GM12864 (cell line): ENCODE results near the gene LYG2.
"Not testable (repeated sequence)": the region's sequence is repeated elsewhere in the genome, so short reads cannot be mapped to it uniquely, and the experiment has no call there.

Source experiments
- DNase-seq: peaks from one replicate; pipeline ENCODE4 v3.0.0-alpha.2; 2011; ENCODE audit warnings: low read depth
- H3K4me3 ChIP-seq: 2 replicates; pipeline ENCODE4 v1.5.1; 2011; ENCODE audit warnings: mild to moderate bottlenecking, low read depth, low read length, control low read depth
- TF ChIP-seq, protein P1 (sequence below): IDR thresholded peaks from 2 replicates; pipeline ENCODE4 v1.5.1; 2011; ENCODE audit warnings: low read depth, mild to moderate bottlenecking, moderate library complexity, low read length, control low read depth, inconsistent platforms; ENCODE audit errors: missing control alignments

The LYG2 gene, protein sequence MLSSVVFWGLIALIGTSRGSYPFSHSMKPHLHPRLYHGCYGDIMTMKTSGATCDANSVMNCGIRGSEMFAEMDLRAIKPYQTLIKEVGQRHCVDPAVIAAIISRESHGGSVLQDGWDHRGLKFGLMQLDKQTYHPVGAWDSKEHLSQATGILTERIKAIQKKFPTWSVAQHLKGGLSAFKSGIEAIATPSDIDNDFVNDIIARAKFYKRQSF

DNA sequence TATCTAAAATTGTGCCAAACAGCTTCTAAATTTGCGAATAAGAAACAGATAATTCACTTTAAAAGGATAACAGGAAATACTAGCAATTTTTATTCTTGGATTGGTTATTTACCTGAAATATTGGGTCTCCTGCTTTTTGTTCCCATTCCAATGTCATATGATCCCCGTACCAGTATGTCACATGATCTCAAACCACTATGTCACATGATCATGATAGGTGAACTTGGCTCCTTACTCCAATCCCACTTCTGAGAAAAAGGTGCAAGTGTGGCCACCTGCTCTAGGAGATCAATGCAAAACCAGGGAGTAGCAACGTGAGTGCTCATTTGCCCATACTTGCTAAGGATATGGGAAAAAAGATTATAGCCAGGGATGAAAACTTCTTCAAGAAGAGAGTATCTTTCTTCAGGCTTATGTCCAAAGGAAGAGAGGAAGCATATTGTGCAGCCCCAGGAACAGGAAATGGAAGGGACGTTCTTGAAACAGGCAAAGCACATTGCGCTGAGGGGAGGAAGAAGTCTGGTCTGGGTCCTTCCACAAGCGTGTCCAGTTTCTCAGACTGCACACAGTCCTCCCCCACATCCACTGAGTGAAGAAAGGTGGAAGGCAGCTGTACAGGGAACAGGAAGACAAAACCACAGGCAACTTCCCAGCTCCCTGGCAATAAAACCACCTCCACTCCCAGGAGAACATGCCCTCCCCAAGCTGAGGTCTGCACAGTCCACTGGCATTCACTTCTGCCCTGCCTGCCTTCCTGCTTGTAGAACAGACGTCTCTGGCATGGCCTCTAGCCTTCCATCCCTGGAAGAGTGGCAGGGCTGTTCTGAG, at the start of gene LYG2:
Gene LYG2, minus strand, starts transcription at position 176 of the 828 bp plus-strand sequence. CDS start 1,406 bp downstream, outside the sequence.
- DNase-seq: no peak
- TF ChIP-seq, protein P1, sequence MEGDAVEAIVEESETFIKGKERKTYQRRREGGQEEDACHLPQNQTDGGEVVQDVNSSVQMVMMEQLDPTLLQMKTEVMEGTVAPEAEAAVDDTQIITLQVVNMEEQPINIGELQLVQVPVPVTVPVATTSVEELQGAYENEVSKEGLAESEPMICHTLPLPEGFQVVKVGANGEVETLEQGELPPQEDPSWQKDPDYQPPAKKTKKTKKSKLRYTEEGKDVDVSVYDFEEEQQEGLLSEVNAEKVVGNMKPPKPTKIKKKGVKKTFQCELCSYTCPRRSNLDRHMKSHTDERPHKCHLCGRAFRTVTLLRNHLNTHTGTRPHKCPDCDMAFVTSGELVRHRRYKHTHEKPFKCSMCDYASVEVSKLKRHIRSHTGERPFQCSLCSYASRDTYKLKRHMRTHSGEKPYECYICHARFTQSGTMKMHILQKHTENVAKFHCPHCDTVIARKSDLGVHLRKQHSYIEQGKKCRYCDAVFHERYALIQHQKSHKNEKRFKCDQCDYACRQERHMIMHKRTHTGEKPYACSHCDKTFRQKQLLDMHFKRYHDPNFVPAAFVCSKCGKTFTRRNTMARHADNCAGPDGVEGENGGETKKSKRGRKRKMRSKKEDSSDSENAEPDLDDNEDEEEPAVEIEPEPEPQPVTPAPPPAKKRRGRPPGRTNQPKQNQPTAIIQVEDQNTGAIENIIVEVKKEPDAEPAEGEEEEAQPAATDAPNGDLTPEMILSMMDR: no peak
- H3K4me3 ChIP-seq: no peak within 1 kb of the TSS

DNA sequence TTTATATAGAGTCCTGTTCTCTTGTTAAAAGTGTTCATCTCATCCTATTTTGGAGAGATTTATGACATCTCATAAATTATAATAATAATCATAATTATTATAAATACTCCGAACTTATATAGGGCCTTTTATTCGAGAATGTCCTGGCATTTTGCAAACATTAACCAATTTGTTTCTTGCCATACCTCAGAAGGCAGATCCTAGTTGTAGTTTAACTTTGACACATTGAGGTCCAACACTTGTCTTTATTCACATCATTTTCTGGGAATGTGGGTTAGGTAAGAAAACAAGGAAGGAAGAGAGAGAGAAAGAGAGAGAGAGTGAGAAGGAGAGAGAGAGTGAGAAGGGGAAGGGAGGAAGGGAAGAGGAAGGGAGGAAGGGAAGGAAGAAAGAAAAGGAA, 45.6 kb upstream of the LYG2 start, which contains the start of gene LYG1:
Gene LYG1, minus strand, starts transcription at position 101 of the 400 bp plus-strand sequence. CDS start 5,527 bp downstream, outside the sequence.
- not testable (repeated sequence) for DNase-seq, H3K4me3 ChIP-seq

DNA sequence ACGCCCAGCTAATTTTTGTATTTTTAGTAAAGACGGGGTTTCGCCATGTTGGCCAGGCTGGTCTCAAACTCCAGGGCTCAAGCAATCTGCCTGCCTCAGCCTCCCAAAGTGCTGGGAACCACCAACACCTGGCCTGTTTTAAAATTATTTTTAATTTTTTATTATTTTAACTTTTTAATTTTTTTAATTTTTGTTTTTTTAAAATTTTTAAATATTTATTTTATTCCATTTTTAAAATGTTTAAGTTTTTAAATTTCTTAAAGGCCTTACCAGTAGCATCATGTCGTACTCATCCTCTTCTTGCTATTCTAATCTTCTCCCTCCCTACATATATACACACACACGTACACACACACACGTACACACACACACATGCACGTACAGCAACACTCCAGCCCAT, 44.1 kb upstream of the LYG2 start:
- no peak overlapping the region for H3K4me3 ChIP-seq
- TF ChIP-seq, protein P1: no peak
- DNase-seq: no peak

DNA sequence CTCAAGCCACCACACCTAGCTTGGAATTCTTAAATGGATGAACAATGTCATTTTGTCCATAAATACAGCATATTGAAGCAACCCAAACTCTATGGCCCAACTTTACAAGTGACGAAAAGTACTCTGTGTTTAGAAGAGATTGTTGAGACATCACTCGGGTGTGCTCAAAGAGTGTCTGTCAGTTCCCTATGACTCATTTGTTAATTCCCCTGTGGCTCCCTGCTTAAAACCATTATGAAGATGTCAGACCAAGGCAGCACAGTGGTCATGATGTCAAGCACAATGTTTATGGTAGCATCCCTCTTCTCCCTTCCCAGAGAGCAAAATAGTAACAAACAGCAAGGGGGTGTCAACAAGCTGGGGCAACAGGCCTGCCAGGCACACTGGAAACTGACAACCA, 42.5 kb upstream of the LYG2 start:
- TF ChIP-seq, protein P1: no peak
- H3K4me3 ChIP-seq: no peak overlapping the region
- no peak for DNase-seq

DNA sequence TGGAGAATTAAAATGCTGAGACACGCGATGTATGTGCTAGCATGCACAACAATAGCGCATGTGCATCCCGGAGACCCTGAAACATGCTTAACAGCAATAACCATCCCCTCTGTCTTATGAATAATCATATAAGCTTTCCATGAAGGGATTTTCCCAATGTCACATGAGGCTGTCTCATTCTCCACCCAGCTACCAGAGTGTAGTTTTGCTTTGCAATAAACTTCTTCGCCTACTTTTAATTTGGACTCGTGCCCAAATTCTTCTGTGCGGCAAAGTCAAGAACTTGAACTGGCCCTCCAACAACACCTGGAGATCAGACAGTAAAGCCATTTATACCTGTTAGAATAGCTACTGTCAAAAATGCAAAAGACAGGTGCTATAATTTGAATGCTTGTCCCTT, 30.1 kb upstream of the LYG2 start:
- TF ChIP-seq, protein P1: no peak
- no peak for DNase-seq
- no peak overlapping the region for H3K4me3 ChIP-seq

DNA sequence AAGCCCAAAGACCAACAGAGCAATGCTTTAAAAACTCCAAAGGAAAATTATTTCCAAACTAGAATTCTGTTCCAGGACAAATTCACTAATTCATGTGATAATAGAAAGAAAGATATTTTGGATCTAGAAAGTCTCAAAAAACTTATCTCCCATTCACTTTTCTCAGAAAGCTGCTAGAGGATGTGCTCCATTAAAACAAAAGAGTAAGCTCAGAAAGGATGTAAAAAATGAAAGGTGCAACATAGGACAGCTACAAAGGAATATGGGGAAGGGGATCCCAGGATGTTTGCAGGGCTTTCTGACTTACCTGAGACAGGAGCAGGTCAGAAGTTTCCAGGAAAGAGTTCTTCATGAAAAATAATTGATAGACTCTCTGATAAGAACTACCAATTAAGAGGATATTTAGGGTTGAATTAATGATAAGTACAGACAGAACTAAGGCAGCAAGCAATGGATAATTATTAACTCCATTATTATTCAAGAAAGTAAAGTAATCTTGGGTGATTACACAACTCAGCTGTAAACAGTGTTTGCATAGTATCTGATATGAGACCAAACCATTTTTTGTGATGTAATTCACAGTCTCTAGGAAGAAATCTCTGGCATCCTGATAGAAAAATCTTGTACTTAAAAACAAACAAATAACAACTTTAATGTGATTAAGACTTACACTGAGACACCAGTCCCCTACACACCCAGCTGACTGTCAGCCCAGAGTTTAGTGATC, 24.7 kb upstream of the LYG2 start:
- no peak overlapping the region for H3K4me3 ChIP-seq

More for the DNA sequence above, 24.7 kb upstream of the LYG2 start:
- no peak for DNase-seq
- TF ChIP-seq, protein P1: no peak
